H1 (cell line): ENCODE data around the gene PLEKHH3. TPM values are rescaled to one million over a fixed set of nuclear protein-coding genes. Genes with fewer than 3 reads are reported as not detected.

Experiments
- CEBPB ChIP-seq: IDR thresholded peaks from 2 replicates; pipeline ENCODE4 v1.6.1; 2012; ENCODE audit warnings: low read depth, low read length
- CHD2 ChIP-seq: IDR thresholded peaks from 2 replicates; pipeline ENCODE4 v1.6.1; 2012; ENCODE audit warnings: low read length, improper control_type of control experiment
- CREB1 ChIP-seq: IDR thresholded peaks from 2 replicates; pipeline ENCODE4 v1.6.1; 2012; ENCODE audit warnings: inconsistent platforms
- E2F6 ChIP-seq: IDR thresholded peaks from 2 replicates; pipeline ENCODE4 v1.6.1; 2012; ENCODE audit warnings: inconsistent platforms
- EZH2 ChIP-seq: fragments of 200-600 bp; sonication (generic); IDR thresholded peaks from 2 replicates; pipeline ENCODE4 v1.7.1; 2012; ENCODE audit warnings: low read depth, mild to moderate bottlenecking, moderate library complexity, low read length, inconsistent platforms; ENCODE audit not compliant: severe bottlenecking
- FOSL1 ChIP-seq: IDR thresholded peaks from 2 replicates; pipeline ENCODE4 v1.6.1; 2011; ENCODE audit warnings: mild to moderate bottlenecking, low read depth, low read length, moderate library complexity; ENCODE audit not compliant: insufficient read depth
- GABPA ChIP-seq: IDR thresholded peaks from 2 replicates; pipeline ENCODE4 v1.6.1; 2011; ENCODE audit warnings: mild to moderate bottlenecking, low read length, moderate library complexity, borderline replicate concordance; ENCODE audit not compliant: insufficient read depth
- GTF2F1 ChIP-seq: IDR thresholded peaks from 2 replicates; pipeline ENCODE4 v1.6.1; 2012; ENCODE audit warnings: low read depth, low read length, improper control_type of control experiment, borderline replicate concordance
- HDAC2 ChIP-seq, 2 experiments: fragments of 300-600 bp in 1 of 2; sonication (generic) in 1 of 2; IDR thresholded peaks; 2 replicates each; pipeline ENCODE4 v1.6.1; 2011 to 2012; ENCODE audit warnings: low read depth in 2 of 2, low read length in 2 of 2, mild to moderate bottlenecking in 2 of 2, moderate library complexity in 2 of 2, borderline replicate concordance in 1 of 2, inconsistent platforms in 1 of 2
- HDAC6 ChIP-seq: IDR thresholded peaks from one replicate; pipeline ENCODE4 v1.7.1; 2012; ENCODE audit warnings: low read depth, mild to moderate bottlenecking, inconsistent platforms, low read length, moderate library complexity
- JUN ChIP-seq: IDR thresholded peaks from 2 replicates; pipeline ENCODE4 v1.6.1; 2011; ENCODE audit warnings: low read depth, mild to moderate bottlenecking, improper control_type of control experiment, low read length
- KDM1A ChIP-seq: fragments of 200-600, 300-600 bp; sonication (generic); IDR thresholded peaks from 2 replicates; pipeline ENCODE4 v1.7.1; 2016; ENCODE audit warnings: mild to moderate bottlenecking, low read length, borderline replicate concordance
- MAFK ChIP-seq: IDR thresholded peaks from 2 replicates; pipeline ENCODE4 v1.6.1; 2012; ENCODE audit warnings: low read depth, mild to moderate bottlenecking, improper control_type of control experiment, low read length
- MAX ChIP-seq: IDR thresholded peaks from 2 replicates; pipeline ENCODE4 v1.6.1; 2012; ENCODE audit warnings: inconsistent platforms
- NRF1 ChIP-seq: IDR thresholded peaks from 2 replicates; pipeline ENCODE4 v1.6.1; 2011; ENCODE audit warnings: mild to moderate bottlenecking, low read depth, low read length, improper control_type of control experiment
- POU5F1 ChIP-seq: IDR thresholded peaks from 2 replicates; pipeline ENCODE4 v1.6.1; 2011; ENCODE audit warnings: low read depth, mild to moderate bottlenecking, low read length, moderate library complexity
- SAP30 ChIP-seq: fragments of 300-600 bp; sonication (generic); IDR thresholded peaks from 2 replicates; pipeline ENCODE4 v1.7.1; 2012; ENCODE audit warnings: low read length, moderate library complexity, mild to moderate bottlenecking, inconsistent platforms; ENCODE audit not compliant: insufficient read depth, insufficient replicate concordance
- SIN3A ChIP-seq, 2 experiments: IDR thresholded peaks in 1 of 2; conservative IDR thresholded peaks in 1 of 2; 2 replicates each; pipeline ENCODE4 v1.6.1; 2011 to 2012; ENCODE audit warnings: low read length in 2 of 2, improper control_type of control experiment in 1 of 2, low read depth in 1 of 2, mild to moderate bottlenecking in 1 of 2
- SP1 ChIP-seq: IDR thresholded peaks from 2 replicates; pipeline ENCODE4 v1.6.1; 2011; ENCODE audit warnings: low read depth, low read length
- SP4 ChIP-seq: IDR thresholded peaks from 2 replicates; pipeline ENCODE4 v1.6.1; 2012; ENCODE audit warnings: low read length, inconsistent platforms
- TAF7 ChIP-seq: optimal IDR thresholded peaks from 2 replicates; pipeline ENCODE3; 2011; ENCODE audit warnings: low read depth, mild to moderate bottlenecking, inconsistent platforms, low read length, moderate library complexity, borderline replicate concordance
- TCF12 ChIP-seq: IDR thresholded peaks from 2 replicates; pipeline ENCODE4 v1.6.1; 2011; ENCODE audit warnings: low read depth, mild to moderate bottlenecking, low read length
- YY1 ChIP-seq: IDR thresholded peaks from 2 replicates; pipeline ENCODE4 v1.6.1; 2011; ENCODE audit warnings: low read depth, mild to moderate bottlenecking, low read length
- polyA plus RNA-seq, 7 experiments: library from polyadenylated mRNA; depleted of rRNA in 3 of 7; stranded (reverse) in 5 of 7; unstranded in 2 of 7; fragments of >200 nt in 5 of 7; fragments of 200-250 nt in 2 of 7; gene quantifications; 1 replicate in 5 of 7; 2 replicates in 1 of 7; 4 replicates in 1 of 7; pipeline versions ENCODE4 v1.2.1 to v1.2.3, GENCODE V29; 2011 to 2013; ENCODE audit warnings: missing spikeins in 2 of 7, mixed read lengths in 2 of 7
- total RNA-seq: library from RNA; stranded (reverse); fragmentation: NEBNext Ultra II Directional; extraction: Animal tissue kit (Norgen Biotek cat#: 25700); gene quantifications from 2 replicates; pipeline ENCODE4 v1.2.1, GENCODE V29; 2021

PLEKHH3 gene
- total and polyA plus RNA-seq, 2 of the 8 experiments (the other 6 are each of a cell fraction or from before 2014, with no cell fraction given) = 11.1 to 13.5 TPM

- peak; percentile 75; the same call in 1 of the 2 replicates for TF ChIP-seq SP1
- TF ChIP-seq TCF12 = no peak
- no peak for TF ChIP-seq NRF1
- TF ChIP-seq KDM1A = peak; percentile 69; the same call in 1 of the 2 replicates
- no peak for TF ChIP-seq SAP30
- TF ChIP-seq HDAC6 = no peak
- no peak for TF ChIP-seq SP4
- no peak for TF ChIP-seq FOSL1
- no peak for TF ChIP-seq GABPA
- TF ChIP-seq MAX = peak; percentile 67
- TF ChIP-seq CREB1 = peak; percentile 88
- peak; percentile 60 for TF ChIP-seq E2F6
- TF ChIP-seq EZH2 = no peak
- no peak for TF ChIP-seq YY1
- TF ChIP-seq CHD2 = peak; percentile 69; the same call in 1 of the 2 replicates
- TF ChIP-seq MAFK = no peak
- no peak for TF ChIP-seq JUN
- TF ChIP-seq GTF2F1 = no peak
- peak in 1 of 2 experiments; percentile 12; a peak in 1 of 4 replicates for TF ChIP-seq HDAC2 (IDR thresholded peaks at IDR 0.05; ENCODE audit: borderline replicate concordance in 1 of 2, low read depth in 2 of 2, low read length in 2 of 2)
- TF ChIP-seq TAF7 = no peak
- no peak for TF ChIP-seq POU5F1
- TF ChIP-seq SIN3A (conservative IDR thresholded peaks at IDR 0.05 in 1 of 2, IDR thresholded peaks at IDR 0.05 in 1 of 2; ENCODE audit: low read depth in 1 of 2, low read length in 2 of 2) = no peak
- TF ChIP-seq CEBPB = peak; percentile 96
These were observed 441 bp upstream of the PLEKHH3 start (continued) for GRCh38 chr17:42677012-42677857.
